ENCODE data around the gene CAD.

Gene CAD

DNA sequence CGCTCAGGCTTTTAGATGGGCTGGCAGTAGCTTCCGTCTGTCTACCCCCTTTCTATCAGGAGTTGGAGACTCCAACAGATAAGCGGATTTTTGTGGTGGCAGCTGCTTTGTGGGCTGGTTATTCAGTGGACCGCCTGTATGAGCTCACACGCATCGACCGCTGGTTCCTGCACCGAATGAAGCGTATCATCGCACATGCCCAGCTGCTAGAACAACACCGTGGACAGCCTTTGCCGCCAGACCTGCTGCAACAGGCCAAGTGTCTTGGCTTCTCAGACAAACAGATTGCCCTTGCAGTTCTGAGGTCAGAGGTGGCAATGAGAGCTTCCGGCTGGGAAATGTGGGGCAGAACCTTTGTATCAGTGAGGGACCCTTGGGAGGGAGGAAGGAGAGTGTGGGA, 14.8 kb downstream of the CAD start:
- no peak for DNase-seq

DNA sequence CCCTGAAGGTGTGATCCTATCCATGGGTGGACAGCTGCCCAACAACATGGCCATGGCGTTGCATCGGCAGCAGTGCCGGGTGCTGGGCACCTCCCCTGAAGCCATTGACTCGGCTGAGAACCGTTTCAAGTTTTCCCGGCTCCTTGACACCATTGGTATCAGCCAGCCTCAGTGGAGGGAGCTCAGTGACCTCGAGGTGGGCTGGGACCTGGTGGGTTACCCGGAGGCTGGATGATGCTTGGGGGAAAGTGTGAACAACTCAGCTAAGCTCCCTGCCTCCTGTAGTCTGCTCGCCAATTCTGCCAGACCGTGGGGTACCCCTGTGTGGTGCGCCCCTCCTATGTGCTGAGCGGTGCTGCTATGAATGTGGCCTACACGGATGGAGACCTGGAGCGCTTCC, 16.2 kb downstream of the CAD start:
- DNase-seq = no peak

DNA sequence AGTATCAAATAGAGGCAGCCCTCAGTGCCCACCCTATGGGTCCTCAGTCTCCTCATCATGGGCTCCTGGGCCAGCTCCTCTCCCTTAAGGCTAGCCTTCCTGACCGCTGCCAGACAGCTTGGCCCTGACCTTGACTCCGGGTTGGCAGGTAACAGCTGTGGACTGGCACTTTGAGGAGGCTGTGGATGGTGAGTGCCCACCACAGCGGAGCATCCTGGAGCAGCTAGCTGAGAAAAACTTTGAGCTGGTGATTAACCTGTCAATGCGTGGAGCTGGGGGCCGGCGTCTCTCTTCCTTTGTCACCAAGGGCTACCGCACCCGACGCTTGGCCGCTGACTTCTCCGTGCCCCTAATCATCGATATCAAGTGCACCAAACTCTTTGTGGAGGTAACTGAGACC, 19.0 kb downstream of the CAD start:
- DNase-seq = no peak

DNA sequence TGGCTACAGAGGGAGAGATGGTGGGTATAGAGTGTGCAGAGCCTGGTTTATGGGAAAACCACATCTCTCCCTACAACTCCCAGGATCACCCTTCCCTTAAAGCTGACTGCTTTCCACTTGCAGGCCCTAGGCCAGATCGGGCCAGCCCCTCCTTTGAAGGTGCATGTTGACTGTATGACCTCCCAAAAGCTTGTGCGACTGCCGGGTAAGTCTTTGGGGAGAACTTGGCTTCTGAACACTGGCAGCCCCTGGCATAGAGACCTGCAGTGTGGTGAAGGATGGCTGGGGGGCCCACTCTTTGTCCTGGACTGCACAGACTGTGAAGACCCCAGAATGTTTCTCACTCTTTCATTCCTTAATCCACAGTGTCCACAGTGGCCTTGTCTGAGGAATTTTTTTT, 19.5 kb downstream of the CAD start:
- DNase-seq = no peak

DNA sequence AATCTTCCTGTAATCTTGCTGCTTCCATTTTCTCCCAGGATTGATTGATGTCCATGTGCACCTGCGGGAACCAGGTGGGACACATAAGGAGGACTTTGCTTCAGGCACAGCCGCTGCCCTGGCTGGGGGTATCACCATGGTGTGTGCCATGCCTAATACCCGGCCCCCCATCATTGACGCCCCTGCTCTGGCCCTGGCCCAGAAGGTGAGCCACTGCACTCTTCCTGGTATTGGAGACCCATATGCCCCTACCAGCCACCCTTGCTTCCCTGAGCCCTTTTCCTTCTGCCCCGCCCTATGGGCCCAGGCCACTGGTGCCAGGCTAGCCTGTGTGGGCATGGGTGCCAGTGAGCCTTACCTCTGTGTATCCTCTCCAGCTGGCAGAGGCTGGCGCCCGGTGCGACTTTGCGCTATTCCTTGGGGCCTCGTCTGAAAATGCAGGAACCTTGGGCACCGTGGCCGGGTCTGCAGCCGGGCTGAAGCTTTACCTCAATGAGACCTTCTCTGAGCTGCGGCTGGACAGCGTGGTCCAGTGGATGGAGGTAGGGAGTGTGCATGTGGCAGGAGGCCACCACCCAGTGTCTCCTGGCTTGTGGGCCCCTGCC, 20.3 kb downstream of the CAD start:
- DNase-seq = no peak

DNA sequence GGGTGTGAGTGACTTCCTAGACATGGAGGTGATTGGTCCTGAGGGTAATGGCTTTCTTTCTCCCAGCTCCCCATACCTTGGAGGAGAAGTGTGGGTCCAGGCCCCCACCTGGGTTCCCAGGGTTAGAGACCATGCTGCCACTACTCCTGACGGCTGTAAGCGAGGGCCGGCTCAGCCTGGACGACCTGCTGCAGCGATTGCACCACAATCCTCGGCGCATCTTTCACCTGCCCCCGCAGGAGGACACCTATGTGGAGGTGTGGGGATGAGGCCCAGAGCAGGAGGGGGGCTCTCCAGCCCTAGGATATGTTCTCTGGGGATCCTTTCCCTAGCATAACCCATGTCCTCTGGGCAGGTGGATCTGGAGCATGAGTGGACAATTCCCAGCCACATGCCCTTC, 21.8 kb downstream of the CAD start:
- DNase-seq = no peak

DNA sequence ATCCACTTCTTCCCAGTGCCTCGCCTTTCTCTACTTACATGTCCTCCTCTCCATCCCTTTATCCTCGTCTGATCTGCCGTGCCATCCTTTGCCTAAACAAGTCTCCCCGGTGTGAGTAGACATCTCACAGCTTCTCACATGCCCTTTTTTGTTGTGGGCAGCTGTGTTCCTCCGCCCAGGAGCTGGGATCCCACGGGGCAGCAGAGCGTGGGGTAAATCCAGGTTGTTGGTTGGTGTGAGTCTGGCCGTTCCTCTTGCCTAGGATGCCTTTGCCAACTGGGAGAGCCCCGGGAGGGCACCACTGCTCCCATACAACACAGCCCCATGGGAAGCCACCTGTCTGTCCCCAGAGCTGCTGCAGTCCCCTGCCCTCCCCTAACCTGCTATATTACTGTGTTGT, 23.2 kb downstream of the CAD start:
- no peak for DNase-seq

DNA sequence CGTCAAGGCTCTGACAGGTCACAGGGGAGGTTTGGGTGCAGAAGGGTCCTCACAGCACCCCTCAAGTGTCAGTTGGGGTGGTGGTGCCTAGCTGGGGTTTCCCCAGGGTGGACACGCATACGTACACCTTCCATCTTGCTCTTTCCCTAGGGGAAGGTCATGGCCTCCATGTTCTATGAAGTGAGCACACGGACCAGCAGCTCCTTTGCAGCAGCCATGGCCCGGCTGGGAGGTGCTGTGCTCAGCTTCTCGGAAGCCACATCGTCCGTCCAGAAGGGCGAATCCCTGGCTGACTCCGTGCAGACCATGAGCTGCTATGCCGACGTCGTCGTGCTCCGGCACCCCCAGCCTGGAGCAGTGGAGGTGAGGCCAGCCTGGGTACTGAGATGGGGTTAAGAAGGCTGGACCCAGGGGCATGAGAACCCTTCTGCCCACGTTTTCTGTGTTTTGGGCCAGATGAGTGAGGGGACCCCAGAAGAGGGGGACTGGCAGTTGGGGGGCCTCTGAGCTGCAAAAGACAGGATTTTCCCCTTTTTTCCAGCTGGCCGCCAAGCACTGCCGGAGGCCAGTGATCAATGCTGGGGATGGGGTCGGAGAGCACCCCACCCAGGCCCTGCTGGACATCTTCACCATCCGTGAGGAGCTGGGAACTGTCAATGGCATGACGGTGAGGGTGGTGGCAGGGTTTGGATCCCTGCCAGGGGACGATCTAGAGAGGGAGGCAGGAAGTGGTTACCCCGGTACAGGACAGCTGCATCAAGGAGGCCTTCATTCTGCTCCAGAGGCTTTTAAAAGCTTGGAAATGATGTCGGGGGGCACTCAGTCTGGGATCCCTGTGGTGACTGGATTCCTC, 24.8 kb downstream of the CAD start:
- DNase-seq = no peak

DNA sequence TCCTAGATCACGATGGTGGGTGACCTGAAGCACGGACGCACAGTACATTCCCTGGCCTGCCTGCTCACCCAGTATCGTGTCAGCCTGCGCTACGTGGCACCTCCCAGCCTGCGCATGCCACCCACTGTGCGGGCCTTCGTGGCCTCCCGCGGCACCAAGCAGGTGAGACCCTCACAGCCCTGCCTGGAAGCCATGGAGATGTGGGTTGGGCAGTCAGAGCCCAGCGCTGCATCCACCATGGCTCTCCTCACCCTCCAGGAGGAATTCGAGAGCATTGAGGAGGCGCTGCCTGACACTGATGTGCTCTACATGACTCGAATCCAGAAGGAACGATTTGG, 25.4 kb downstream of the CAD start:
- DNase-seq = no peak

DNA sequence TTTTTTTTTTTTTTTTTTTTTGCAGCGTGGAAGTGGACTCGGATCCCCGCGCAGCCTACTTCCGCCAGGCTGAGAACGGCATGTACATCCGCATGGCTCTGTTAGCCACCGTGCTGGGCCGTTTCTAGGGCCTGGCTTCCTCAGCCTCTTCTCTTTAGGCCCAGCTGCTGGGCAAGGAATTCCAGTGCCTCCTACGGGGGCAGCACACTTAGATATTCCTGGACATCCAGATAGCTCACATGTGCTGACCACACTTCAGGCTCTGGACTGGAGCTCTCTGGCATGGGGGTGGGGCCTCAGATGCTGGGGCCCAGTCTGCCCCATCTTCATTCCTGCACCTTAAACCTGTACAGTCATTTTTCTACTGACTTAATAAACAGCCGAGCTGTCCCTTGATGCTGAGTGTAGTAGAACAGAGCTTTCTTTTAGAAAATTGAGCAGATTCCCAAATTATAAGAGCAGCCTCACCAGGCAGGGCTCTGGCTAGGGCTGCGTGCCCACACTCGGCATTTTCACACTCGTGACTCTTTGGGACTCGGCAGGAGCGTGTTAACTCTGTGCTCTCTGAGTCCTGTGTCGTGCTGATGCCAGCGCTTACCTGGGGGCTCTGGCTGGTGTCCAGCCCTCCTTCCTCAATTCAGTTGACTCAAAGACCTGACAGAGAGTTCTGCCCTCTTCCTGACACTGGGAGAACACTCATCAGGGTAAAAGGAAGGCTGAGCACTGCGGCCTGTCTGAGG, 26.4 kb downstream of the CAD start:
- DNase-seq = no peak

DNA sequence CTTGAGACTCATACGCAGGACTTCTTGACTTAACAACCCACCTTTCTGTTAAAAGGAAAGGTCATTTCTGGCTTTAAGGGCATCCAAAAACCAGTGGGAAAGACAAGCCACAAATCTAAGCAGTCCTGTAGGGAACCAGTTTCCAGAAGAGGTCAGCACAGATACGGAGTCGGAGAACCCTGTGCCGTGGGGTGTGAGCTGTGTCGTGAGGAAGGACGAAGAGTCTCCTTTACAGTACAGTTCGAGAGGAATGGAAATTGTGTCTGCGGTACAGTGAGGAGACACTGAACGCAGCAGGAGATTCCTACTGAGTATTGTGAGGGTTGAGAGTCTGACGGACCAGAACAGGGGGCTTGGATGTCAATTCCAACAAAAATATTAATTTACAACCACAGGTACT, 27.9 kb downstream of the CAD start:
- no peak for DNase-seq

DNA sequence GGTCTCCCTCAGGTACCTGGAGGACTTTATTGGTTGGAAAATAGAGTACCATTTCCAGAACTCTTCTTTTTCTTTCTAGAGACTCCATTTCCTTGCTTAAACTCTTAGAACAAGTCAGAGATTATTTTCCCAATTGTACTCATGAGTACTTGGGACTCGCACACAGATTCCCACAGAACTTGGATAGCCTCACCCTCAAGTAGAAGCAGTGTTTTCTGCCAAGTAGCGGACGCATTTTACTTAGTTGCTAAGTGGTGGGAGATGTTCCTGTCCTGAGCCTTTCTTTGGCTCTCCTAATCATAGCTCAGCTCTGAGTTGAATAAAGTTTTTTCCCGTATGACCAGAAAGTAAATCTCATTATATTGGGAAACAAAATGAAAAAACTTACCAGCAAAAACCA, 28.5 kb downstream of the CAD start:
- DNase-seq = no peak

DNA sequence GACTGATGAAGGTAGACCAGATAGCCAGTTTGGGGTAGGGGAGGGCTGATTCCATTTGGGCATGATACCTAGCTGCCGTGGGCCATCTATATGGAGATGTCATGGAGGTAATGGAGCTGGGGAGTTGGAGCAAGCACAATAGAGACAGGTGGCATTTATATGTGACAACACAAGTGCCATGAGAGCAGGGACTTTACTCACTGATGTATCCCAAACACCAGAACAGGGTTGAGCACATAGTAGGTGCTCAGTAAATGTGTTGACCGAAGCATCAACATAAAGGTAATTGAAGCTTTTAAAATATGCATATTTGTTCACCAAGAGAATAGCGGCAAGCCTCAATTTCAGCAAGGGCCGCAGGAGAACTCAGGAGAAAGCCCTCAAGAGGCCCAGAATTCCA, 30.7 kb downstream of the CAD start:
- no peak for DNase-seq

DNA sequence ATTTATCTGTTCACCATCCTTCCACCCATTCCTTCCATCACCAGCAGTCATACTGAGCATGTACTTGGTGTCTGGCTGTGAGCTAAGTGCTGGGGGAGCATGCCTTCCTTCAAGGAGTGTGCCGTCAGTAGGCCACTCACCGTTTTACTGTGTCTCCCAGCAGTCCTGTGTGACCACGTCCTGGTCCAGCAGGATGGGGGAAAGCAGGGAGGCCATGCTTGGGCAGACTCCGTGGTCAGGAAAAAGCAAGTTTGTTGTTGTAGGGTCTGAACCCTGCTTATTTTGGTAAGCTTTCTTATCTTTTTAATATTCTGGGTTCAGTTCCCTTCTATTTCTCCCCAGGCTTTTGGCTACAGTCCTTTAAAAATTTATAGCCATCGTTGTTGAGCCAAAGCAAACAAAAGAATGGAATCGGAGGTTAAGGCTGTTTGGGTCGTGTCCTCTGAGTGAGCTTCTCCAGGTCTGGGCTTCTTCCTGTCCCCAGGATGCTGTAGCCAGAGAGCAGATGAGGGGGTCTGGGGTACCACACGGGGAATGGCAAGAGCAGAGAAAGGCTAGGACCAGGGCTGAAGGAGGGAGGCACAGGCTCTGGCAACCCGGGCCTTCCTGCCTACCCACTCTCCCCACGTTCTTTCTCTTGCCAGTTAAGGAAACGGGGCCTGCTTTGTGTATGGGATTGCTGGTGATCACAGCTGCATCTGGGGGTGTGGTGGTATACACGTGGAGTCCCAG, 32.2 kb downstream of the CAD start:
- no peak for DNase-seq

DNA sequence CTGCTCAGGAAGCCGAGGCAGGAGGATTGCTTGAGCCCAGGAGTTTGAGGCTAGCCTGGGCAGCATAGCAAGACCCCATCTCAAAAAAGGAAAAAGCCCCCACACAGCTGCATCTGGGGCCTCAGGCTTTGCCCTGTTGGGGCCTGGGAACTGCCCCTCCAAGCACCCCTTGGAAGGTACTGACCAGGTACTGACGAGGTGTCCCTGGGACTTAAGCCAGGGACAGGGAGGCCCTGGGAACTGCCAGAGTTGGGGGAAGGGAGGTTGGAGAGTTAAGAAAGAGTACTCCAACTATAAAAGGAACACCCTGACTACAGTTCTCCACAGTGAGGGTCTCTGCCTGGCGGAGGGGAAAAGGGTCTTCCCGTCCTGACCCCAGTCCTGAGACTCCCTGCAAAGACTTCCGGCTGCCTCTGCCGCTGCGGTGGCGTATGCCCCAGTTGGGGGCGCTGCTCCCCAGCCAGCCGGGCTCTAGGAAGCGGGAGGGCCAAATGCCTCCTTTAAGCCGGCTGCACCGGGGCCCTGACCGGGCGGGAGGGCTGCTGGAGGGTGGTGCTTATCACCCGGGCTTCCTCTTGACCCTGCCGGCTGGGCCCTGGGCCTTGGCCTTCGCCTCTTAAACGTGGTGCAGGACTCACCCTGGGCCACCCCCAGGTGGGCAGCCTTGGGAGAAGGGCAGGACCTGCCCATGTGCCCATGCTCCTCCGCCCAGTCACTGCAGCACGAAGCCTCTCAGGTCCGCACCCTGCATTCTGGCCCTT, 32.9 kb downstream of the CAD start:
- DNase-seq = peak; percentile 78

DNA sequence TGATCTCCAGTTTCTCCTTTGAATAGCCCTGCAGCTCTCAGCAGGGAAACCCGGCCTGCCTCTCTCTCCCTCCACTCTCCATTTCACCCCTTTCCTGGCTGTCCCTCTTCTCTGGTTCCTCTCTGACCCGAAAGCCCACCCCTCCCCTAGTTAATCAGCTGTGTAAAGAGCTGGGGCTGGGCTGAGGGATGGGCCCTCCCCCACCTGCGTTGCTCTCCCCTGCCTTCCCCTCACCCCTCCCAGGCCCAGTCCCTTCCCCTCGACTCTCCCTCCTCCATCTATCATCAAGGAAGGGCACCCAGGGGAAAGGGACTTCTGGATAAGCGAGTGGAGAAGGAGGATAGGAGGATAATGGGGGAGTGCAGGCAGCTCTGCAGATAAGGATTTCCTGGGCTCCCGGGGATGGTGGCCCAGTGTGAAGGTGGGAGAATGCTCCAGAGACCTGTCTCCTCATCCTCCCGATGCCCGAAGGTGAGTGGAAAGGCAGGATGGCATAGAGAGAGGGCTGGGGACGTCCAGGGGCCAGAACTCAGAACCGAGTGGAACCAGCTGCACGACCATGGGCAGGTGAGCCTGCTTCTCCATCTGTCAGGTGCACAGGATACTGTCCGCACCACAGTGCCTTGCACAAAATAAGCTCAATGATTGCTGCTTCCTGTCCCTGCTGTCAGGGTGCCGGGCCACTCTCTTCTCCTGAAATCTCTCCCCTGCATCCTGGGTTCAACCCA, 33.6 kb downstream of the CAD start:
- no peak for DNase-seq

DNA sequence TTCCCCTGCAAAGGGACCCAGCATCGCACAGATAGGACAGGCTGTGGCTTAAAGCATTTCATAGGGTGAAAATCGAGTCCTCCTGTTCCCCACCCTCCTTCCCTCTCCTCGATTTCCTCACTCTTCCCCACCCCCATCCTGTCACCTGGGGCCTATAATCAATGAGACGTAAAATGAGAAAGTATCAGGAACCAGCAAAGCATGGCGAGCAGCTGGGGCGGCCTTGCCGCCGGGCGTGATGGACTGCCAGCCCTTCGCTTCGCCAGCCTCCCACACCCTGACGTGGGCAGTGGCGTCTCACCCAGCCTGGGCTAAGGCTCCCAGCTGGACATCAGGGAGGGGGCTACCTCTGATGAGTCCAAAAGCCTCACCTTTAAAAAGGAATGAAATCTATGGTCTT, 34.6 kb downstream of the CAD start:
- no peak for DNase-seq

DNA sequence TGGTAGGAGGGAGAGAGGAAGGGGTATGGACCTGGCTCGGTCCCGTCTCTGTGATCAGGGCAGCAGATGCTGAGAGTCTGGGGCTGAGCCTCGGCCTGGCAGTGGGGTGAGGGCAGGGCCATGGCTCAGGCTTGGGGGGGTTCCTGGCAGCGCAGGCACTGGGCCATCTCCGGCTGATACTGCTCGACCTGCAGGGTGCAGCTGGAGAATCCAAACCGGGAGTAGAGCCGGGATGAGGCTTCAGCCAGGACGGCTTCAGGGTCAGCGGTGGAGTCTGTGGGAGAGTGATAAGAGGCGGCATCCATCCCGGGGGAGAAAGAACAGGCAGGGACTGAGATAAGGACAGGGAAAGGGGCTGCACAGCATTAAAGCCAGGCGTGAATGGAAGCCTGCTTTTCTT, 38.0 kb downstream of the CAD start:
- no peak for DNase-seq

DNA sequence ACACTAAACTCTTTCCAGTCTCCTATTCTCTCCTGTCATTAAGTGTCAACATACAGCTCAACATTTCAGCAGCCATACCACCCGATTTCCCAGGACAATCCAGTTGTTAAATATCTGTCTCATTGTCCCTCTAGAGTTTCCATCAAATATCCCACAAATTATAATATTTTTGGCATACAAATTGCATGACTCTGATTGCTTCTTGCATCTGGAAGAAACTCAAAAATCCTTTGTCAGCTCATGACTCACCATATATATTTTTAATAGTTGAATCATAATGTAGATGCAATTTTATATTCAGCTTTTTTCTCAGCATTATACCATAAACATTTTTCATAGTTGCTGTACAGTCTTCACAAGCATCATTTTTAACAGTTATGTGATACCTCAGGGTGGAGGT, 38.5 kb downstream of the CAD start:
- DNase-seq = no peak

DNA sequence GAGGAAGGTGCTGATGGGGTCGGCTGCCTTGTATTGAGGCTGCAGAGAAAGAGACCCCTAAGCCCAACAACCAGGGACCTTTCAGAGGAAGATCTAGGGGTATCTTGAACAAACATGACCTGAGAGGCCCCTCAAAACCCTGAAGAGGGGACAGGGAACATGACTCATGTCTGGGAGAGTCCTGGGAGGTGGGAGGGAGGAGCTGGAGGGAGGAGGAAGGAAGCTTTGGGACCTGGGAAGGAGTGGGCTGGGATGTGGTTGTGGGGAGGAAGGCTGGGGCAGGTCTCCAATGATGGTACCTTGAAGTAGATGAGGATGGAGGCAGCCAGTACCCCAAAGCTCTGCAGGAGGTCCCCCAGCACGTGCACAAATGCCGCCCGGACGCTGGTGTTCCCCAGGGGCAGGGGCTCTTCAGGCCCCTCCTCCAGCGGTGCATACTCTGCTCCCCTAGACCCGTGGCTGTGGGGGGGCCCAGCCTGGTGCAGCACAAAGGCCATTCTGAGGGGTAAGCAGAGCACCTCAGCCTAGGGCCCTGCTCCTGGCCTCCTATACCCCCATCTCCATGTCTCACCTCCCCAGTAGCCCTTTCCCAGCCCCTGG, 39.8 kb downstream of the CAD start:
- DNase-seq = no peak

DNA sequence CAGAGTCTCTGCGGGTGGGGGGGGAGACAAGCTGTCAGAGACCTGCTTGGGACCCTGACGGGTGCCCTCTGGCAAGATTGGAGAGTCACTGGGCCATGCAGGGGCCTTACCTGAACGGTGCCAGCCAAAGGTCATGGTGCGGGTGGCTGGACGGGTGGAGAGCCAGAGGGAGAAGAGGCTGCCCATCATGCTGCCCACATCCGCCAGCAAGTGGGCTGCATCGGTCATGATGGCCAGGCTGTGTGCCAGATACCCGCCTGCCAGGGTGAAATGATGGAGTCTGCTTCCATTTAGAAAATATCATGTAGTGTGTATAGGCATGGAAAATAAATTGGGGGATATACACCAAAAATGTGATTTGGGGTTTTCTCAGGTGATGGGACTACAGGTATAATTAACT, 40.9 kb downstream of the CAD start:
- DNase-seq = no peak
